Vagina (tissue), 2 donors: ENCODE data around the gene ST8SIA6. TPM values are rescaled to one million over a fixed set of nuclear protein-coding genes. Genes with fewer than 3 reads are reported as not detected.

ENCODE experiments used
- DNase-seq, 2 donors: peaks; one replicate each; pipeline ENCODE4 v3.0.0-alpha.2; 2017; ENCODE audit errors: extremely low spot score in 2 of 2
- H3K27ac ChIP-seq: fragments of 200-600 bp; sonication (generic); one replicate; pipeline ENCODE4 v1.5.1; 2019
- H3K27me3 ChIP-seq: fragments of 200-600 bp; sonication (generic); one replicate; pipeline ENCODE4 v1.5.1; 2019
- H3K36me3 ChIP-seq, 2 donors: fragments of 200-600 bp; sonication (generic); one replicate each; pipeline ENCODE4 v1.5.1; 2017 to 2019
- H3K4me1 ChIP-seq: fragments of 200-600 bp; sonication (generic); one replicate; pipeline ENCODE4 v1.5.1; 2019
- H3K4me3 ChIP-seq, 2 donors: fragments of 200-600 bp; sonication (generic); 1 replicate in 1 of 2; 2 replicates in 1 of 2; pipeline ENCODE4 v1.5.1; 2016 to 2019
- H3K9me3 ChIP-seq: fragments of 200-600 bp; sonication (generic); one replicate; pipeline ENCODE4 v1.5.1; 2019
- CTCF ChIP-seq, 3 experiments: fragments of 450-650 bp in 2 of 3; fragments of 200-600 bp in 1 of 3; sonication (generic) in 1 of 3; IDR thresholded peaks; one replicate each; pipeline ENCODE4 v1.5.1; 2017 to 2019; ENCODE audit warnings: antibody characterized with exemption in 3 of 3, mild to moderate bottlenecking in 2 of 3, moderate library complexity in 2 of 3
- POLR2A ChIP-seq, 2 donors: fragments of 450-650 bp; IDR thresholded peaks; one replicate each; pipeline ENCODE4 v1.6.1; 2017; ENCODE audit warnings: antibody characterized with exemption in 2 of 2, mild to moderate bottlenecking in 2 of 2, moderate library complexity in 2 of 2
- POLR2AphosphoS5 ChIP-seq, 2 donors: sonication (generic); formaldehyde crosslinking; IDR thresholded peaks; one replicate each; pipeline ENCODE4 v1.9.0; 2017; ENCODE audit warnings: antibody characterized with exemption in 2 of 2, mild to moderate bottlenecking in 2 of 2, low read depth in 1 of 2; ENCODE audit not compliant: insufficient read depth in 1 of 2
- intact Hi-C: fragments of 100-400 bp; cut with DNase I; formaldehyde crosslinking; loops from one replicate; pipeline ENCODE4 v1.15.1; 2023
- total RNA-seq: library from RNA; depleted of rRNA; stranded (reverse); fragments of >200 nt; gene quantifications from one replicate; pipeline ENCODE4 v1.2.3, GENCODE V29; 2016

The ST8SIA6 gene
- total RNA-seq, 1 donor from 2014 or later: 1.2 TPM

GRCh38 chr10:17290226-17290625 lies 164.2 kb downstream of the ST8SIA6 start:
- intact Hi-C loops: no loop called here

DNA sequence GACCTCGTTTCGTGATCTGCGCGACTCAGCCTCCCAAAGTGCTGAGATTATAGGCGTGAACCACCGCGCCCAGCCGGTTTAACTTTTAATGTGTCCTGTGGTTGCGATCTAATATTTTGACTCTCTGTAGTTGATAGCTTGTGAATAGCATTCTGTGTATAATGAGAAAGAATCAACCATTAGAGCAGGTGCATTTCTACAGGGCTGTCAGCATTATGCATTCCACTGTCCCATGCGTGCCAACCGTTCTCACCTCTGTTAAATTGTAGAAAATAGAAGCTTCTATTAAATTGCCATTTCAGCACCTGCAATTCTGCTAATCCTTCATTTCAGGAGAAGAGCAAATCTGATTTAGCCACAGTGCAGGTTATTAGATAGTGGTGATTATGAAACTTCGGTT lies 164.6 kb downstream of the ST8SIA6 start:
- H3K27me3 ChIP-seq: no peaks in the 10 kb centered on the region
- H3K9me3 ChIP-seq: no peaks in the 10 kb centered on the region
- intact Hi-C loops: no loop called here
- no peaks in the 10 kb centered on the region for H3K4me1 ChIP-seq
- no peaks in the 10 kb centered on the region for H3K36me3 ChIP-seq
- no peak overlapping the region for H3K4me3 ChIP-seq
- no peak for DNase-seq
- no peak overlapping the region for H3K27ac ChIP-seq
- TF ChIP-seq POLR2A (IDR thresholded peaks at IDR 0.05): no peak
- TF ChIP-seq CTCF (IDR thresholded peaks at IDR 0.05): no peak
- TF ChIP-seq POLR2AphosphoS5 (IDR thresholded peaks at IDR 0.05; ENCODE audit: insufficient read depth in 1 of 2, low read depth in 1 of 2): no peak

More at GRCh38 chr10:17290226-17290625, 164.2 kb downstream of the ST8SIA6 start:
- TF ChIP-seq CTCF (IDR thresholded peaks at IDR 0.05): no peak
- TF ChIP-seq POLR2A (IDR thresholded peaks at IDR 0.05): no peak
- TF ChIP-seq POLR2AphosphoS5 (IDR thresholded peaks at IDR 0.05; ENCODE audit: insufficient read depth in 1 of 2, low read depth in 1 of 2): no peak
- H3K27ac ChIP-seq: no peak overlapping the region
- no peak overlapping the region for H3K4me3 ChIP-seq
- no peaks in the 10 kb centered on the region for H3K27me3 ChIP-seq
- H3K9me3 ChIP-seq: no peaks in the 10 kb centered on the region
- DNase-seq: no peak
- H3K36me3 ChIP-seq: no peaks in the 10 kb centered on the region
- no peaks in the 10 kb centered on the region for H3K4me1 ChIP-seq

GRCh38 chr10:17286562-17287550 lies 167.5 kb downstream of the ST8SIA6 start:
- intact Hi-C loops: no loop called here
- Histone ChIP-seq H3K27me3 (no peaks in the 10 kb centered on the region), H3K36me3 (no peaks in the 10 kb centered on the region), H3K4me3 (no peak overlapping the region), H3K9me3 (peaks cover 6% of the 10 kb centered on the region), H3K4me1 (no peaks in the 10 kb centered on the region), H3K27ac (no peak overlapping the region)
- TF ChIP-seq POLR2A (IDR thresholded peaks at IDR 0.05): no peak
- TF ChIP-seq CTCF (IDR thresholded peaks at IDR 0.05): no peak
- no peak for TF ChIP-seq POLR2AphosphoS5 (IDR thresholded peaks at IDR 0.05; ENCODE audit: insufficient read depth in 1 of 2, low read depth in 1 of 2)
- no peak for DNase-seq

DNA sequence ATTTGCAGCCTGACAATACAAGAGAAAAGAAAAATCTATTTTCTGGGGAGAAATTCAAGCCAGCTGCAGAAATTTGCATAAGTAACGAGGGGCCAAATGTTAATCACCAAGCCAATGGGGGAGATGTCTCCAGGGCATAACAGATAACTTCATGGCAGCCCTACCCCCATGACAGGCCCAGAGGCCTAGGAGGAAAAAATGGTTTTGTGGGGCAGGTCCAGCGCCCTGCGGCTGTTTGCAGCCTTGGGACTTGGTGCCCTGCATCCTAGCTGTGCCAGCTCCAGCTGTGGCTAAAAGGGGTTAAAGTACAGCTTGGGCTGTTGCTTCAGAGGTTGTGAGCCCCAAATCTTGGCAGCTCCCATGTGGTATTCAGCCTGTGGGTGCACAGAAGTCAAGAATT lies 172.1 kb downstream of the ST8SIA6 start:
- Histone ChIP-seq H3K36me3 (no peaks in the 10 kb centered on the region), H3K9me3 (peaks cover 6% of the 10 kb centered on the region), H3K27me3 (no peaks in the 10 kb centered on the region), H3K4me3 (no peak overlapping the region), H3K27ac (no peak overlapping the region), H3K4me1 (no peaks in the 10 kb centered on the region)
- DNase-seq: no peak
- no peak for TF ChIP-seq POLR2AphosphoS5 (IDR thresholded peaks at IDR 0.05; ENCODE audit: insufficient read depth in 1 of 2, low read depth in 1 of 2)
- TF ChIP-seq CTCF (IDR thresholded peaks at IDR 0.05): no peak
- TF ChIP-seq POLR2A (IDR thresholded peaks at IDR 0.05): no peak
- intact Hi-C loops: no loop called here
